GM19099 (cell line): ENCODE results near the gene MRPL43.

Experiments used
- POLR2A ChIP-seq: IDR thresholded peaks from 3 replicates; pipeline ENCODE4 v1.6.1; 2011; ENCODE audit warnings: low read depth; ENCODE audit not compliant: insufficient read length; ENCODE audit errors: extremely low read depth

MRPL43 gene

DNA sequence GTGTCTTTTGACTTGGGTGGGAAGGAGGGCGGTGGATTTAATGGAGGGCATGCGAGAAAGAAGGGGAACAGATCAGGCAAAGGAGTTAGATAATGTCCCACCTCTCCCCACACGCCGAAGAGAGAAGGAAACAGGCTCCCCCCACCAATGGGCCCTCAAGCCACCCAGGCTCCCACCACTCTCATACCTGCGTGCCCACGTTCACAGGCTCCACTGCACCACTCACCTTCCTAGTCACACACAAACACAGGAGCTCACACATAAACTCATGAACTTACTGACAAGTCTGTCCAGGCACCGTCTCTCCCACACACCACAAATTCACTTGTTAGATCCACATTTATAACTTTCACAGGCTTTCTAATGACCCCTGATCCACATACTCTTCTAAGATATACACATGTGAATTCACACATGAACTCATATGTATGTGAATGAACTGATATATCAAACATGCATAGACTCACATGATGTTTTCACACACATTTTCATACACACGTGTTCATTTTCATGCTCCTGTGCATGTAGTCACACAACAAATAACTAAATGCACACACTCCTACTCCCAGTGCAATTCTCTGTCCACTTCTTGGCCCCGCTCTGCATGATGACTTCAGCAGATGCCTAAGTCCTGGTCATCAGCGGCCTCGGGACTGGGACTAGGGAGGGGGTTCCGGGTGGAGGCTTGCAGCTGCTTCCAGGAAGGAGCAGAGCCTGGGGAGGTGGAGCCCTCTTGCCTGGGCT lies 13.8 kb upstream of the MRPL43 start:
- TF ChIP-seq POLR2A = no peak

DNA sequence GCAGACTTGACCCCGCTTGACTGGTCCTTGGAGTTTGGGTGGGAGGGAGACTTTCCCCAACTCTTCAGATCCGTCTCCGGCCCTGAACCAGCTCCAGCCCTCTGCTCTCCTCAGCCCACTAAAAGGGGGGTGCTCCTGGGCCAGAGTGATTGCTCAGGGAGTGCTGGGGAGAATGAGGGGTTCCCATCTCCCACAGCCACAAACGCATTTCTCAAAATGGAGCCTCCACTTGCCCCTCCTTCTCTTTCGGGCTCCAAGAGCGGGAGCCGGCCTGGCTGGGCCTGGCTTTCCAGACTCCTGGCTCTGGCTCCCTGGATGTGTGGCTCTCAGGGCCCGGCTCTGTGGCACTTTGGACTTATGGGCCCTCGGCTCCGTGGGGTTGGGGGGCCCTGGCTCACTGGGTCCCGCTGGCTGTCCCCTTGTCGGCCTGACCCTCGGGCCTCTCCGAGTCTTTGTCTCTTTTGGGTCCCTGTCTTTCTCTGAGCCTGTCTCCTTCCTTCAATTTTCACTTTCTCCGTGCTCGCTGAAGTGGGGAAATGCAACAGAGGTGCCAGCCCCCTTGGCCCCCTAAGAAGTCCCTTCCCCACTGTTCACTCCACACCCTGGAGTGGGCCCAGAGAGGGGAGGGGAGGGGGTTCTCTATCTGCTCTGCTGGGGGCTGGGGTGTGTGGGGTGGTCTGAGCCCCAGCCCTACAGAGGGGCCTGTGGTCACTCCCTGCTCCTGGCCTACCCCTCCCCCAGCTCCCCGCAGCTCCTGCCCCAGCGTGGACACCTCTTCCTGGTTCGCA lies 13.0 kb upstream of the MRPL43 start:
- TF ChIP-seq POLR2A = no peak

DNA sequence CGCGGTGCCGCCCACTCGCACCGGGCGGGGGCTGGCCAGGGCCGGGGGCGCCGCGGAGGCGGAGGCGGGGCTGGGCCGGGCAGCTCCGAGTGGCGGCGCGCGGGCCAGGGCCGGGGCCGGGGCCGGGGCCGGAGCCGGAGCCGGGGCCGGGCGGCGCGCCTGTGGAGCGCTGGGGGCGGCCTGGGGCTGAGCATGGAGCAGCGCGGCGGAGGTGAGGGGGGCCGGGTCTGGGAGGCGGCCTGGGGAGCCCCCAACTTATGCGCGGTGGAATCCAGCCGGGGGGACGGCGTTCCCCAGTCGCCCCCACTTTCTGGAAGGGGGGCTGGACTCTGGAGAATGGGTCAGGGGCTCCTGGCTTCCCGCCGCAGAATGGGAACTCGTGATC lies 12.4 kb upstream of the MRPL43 start, which contains the start of gene LZTS2:
TSS of gene LZTS2 (plus strand) at position 67 of the 385 bp plus-strand sequence. CDS start 2,731 bp downstream, outside the sequence.
- no peak for TF ChIP-seq POLR2A

DNA sequence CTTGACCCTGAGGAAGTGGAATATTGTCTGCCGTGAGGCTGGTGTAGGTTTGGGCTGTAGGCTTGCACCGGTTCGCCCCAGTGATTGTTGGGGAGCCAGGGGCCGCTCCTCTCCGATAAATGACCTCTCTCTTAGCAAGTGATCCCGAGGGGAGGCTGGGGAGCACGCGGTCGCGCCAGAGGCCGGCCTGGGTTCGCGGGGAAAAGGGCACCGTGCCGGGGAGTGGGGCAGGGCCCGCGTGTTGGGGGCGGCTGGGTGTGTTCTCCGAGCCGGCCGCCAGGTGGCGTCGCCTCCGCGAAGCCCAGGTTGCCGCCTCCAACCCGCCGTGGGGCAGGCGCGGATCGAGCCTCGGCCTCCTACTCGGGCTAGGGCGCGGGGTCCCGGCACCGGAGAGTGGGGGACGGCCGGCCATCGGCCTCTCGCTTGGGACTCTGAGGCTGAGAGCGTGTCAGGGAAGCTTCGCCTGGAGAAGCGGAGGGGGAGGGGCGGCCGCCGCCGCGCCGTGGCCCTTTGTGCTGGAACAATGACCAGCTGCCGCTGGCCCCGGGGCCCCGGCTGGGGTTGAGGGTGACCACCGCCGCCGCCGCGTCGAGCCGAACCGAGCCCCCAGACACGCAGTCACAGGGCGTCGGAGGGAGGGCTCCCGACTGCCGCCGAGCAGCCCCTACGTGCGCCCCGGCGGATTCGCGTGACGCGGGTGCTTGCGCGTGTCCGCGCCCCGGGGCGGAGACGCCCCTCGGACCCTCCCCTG lies 11.9 kb upstream of the MRPL43 start:
- peak; percentile 28 for TF ChIP-seq POLR2A

DNA sequence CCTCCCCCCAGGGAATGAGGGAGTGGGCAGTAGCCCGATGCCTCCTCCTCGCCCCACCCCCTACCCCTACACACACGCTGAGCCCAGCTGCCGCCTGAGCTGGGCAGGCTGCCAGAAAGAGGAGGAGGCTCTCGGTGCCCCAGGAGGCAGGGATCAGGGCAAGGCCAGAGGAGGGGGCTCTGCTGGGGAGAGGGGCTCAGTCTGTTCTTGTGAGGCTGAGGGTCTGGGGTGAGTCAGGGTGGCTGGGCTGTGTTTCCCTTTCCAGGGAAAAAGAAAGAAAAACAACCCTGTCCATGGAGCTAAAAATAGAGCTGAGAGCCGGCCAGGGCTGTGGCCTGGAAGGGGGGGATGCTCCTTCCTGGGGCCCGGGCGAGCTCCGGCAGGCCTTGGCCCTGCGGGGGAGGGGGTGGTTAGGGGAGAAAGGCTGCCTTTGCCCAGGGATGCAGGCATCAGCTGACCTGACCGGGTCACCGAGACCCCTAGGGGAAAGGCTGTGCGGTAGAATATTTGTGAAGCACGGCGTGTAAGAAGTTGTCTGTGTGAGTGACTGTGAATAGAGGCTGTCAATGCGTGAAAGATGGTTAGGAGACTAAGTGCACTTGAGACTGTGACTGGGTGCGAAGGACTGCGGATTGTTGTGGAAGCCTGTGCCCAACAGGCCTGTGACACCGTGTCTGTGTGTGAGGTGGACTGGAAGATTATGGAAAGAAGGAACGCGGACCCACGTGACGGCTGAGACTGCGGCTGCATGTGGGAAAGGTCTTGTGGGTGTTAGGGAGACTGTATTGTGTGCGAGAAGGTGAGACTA lies 11.1 kb upstream of the MRPL43 start:
- TF ChIP-seq POLR2A = peak; percentile 14

DNA sequence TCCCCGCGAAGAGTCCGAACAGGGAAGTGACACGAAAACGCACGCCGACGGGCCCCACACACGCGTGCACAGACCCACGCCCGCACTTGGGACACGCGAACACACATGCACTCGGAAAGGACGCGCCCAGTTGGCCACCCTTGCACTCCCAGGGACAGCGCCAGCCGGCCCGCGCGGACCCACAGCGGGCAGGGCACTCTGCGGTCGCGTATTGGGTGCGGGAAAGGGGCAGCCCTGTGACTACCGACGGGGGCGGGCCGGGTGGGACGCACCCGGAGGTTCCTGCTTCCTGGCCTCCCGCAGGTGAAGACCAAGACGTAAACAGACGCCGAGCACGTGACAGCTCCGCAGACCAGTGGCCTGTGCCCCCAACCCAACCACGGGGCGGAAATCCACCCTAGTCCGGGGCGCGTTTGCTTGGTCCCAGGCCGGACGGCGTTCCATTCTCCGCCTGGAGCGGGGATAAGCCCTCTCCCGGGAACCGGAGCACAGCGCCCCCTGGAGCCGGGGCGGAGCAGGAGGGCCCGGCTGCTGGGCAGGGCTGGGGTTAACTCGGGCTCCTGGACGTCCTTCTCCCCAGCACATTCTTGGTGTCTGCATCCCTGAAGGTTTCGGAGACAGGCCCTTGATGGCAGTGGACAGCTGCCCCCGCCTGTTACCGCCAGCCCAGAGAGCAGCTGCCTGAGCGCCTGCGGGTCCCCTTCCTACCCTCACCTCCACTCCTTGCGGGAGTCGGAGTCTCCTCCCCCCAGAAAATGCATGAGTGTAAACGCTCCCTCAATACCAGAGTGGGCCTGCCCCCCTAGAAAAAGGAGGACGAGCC lies 10.3 kb upstream of the MRPL43 start:
- peak; percentile 22 for TF ChIP-seq POLR2A

DNA sequence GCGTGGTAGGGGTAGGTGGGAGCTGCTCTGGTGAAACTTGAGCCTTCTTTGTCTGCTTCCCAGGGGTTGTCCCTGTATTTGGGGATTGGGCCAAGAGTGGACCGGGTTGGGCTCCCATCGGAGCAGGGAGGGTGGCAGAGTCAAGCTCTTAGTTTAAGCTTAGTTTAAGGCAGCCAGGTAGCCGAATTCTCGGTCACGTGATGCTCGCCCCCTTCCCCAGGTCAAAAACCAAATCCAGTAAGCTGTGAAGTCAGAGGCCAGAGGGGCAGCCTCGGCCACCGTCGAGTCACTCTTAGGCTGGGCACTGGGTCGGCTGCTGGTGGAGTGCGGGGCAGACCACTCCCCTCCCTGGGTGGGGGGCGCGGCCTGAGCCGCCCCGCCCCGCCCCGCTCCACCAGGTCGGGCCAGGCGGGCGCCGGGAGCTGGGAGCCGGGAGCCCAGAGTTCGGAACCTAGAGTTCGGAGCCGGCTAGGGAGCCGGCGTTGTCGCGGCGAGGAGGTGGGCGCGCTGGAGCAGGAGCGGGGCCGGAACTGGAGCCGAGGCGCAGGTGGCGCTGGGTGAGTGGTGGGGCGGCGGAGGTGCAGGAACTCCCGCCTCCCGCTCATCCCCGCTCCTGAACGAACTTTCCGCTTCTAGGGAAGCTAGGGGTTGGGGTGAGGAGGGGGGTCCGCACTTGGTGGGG lies 9.5 kb upstream of the MRPL43 start:
- TF ChIP-seq POLR2A = no peak

DNA sequence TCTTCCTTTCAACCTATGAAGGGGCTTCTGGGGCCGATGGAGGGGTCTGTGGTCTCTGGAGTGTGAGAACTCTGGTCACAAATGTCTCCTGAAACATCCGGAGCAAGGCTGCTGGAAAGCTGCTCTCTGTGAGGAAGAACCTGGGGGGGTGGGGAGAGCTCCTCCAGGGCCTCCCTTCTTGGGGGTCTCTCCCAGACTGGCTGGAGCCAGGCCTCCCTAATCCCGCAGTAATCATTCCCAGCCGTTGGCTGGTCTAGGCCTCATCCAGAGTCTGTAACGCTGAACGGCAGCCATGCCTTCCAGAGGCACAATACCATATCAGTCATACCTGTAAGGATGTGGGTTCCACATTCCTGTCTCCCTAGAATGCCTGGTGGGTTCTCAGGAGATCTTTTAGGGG lies 7.9 kb upstream of the MRPL43 start:
- TF ChIP-seq POLR2A = no peak

DNA sequence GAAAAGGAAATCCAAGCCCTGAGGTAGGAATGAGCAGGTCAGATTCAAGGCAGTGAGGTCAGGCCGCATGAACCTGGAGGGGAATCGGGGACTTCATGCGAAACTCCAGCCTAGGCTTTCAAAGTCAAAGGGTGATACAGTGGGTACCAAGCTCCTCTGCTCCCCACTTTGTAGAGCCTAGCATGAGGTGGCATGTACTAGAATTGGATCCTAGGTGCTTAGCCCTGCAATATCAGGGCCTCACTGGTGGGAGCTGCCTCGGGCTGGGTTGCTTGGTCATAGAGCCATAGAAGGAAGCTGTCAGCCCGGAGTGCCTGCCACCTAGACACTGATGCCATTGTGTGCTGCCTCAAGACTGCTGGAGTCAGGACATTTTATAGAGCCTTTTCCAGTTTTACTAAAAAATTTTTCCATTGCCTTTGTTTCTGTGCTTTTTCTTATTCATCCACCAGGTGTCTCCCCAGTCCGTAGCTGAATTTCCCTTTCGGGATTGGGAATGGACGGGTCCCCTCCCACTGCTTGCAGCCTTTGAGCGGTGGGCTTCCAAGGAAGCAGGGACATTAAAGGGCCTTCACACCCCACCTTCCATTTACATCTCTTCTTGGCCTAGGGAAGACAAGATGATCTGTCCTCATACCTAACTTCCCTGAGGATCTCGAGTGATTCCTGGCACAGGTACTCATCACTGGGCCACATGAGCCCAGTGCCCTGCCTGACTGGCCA lies 6.8 kb upstream of the MRPL43 start:
- TF ChIP-seq POLR2A = no peak

DNA sequence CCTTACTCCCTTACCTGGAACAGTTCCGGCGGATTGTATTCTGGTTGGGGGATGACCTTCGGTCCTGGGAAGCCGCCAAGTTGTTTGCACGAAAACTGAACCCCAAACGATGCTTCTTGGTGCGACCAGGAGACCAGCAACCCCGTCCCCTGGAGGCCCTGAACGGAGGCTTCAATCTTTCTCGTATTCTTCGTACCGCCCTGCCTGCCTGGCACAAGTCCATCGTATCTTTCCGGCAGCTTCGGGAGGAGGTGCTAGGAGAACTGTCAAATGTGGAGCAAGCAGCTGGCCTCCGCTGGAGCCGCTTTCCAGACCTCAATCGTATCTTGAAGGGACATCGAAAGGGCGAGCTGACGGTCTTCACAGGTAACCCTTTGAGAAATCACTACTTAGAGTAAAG lies 1.8 kb upstream of the MRPL43 start:
- TF ChIP-seq POLR2A = no peak

DNA sequence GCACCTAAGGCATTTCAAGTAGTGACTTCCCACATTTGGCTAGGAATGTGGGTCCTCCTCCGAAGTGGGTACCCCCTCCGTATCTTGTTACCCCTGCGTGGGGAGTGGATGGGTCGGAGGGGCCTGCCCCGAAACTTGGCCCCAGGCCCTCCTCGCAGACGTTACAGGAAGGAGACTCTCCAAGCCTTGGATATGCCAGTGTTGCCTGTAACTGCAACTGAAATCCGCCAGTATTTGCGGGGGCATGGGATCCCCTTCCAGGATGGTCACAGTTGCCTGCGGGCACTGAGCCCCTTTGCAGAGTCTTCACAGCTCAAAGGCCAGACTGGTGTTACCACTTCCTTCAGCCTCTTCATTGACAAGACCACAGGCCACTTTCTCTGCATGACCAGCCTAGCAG lies 869 bp upstream of the MRPL43 start:
- TF ChIP-seq POLR2A = no peak

DNA sequence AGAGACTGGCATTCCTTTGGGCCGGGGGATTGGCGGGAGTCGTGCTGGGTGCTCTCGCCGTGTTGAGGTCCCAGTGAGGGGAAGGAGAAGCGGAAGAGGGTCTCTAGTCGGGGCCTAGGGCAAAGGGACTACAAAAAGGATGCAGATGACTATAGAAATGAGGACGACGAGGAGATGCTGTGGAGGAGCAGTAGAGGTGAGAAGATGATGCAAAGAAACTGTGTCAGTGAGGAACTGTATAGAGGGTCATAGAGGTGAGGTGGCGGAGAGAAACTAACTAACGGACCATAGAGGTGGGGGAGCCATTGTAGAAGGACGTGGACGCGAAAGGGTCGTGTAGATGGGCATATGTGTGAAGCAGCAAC lies 370 bp upstream of the MRPL43 start:
- no peak for TF ChIP-seq POLR2A

DNA sequence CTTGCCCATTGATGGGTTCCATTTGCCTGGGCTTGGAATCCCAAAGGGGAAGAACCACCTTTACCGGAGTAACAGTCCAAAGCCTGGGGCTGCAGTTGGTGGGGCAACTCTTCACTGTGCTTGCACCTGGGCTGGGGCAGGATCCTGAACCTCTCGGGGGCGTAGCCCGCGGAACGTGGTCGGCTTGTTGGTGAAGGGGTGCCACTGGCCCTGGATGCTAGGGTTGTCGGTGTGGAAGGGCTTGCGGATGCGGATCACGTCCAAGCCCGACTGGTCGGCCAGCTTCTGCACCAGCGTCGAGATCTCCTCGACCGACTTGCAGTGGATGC lies 710 bp downstream of the MRPL43 start:
- TF ChIP-seq POLR2A = no peak

DNA sequence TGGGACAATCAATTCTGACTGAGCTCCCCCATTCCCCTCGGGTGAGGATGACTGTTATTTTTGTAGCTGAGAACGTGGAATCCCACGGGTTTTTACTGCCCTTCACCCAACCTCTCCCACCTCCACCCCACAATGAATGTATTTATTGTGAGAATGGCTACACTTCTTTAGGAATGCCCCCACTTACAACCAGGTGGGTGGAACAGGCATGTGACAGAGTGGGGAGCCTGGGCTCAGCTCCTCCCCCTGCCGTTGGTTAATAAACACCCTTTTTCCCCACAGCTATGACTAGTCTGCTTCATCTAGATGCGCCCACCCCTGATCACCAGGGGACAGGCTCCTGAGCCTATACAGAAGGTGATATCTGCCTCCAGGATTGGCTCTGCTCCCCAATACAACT lies 2.0 kb downstream of the MRPL43 start:
- no peak for TF ChIP-seq POLR2A
